ENCODE measurements around the gene MARCHF2.

GRCh38 chr19:8481616-8482015 is 68.5 kb downstream of the MARCHF2 start:
- TF ChIP-seq CTCF (IDR thresholded peaks at IDR 0.05) (no peak), ZFX (IDR thresholded peaks at IDR 0.05; ENCODE audit: borderline replicate concordance) (no peak)
